PC-9 (cell line): ENCODE results near the gene OR4C3. TPM values are rescaled to one million over a fixed set of nuclear protein-coding genes. Genes with fewer than 3 reads are reported as not detected.
"Not testable (repeated sequence)": the region's sequence is repeated elsewhere in the genome, so short reads cannot be mapped to it uniquely, and the experiment has no call there.

Experiments
- Bru-seq: library from RNA; stranded (reverse); fragments of 400-500 nt; gene quantifications from one replicate; lab custom pipeline; 2021; lab: Mats Ljungman, UMichigan
- BruChase-seq, 2 experiments: library from RNA; stranded (reverse); fragments of 400-500 nt; gene quantifications; one replicate each; lab custom pipeline; 2021; lab: Mats Ljungman, UMichigan
- BruUV-seq: library from RNA; stranded (reverse); fragments of 400-500 nt; replicated peaks from 2 replicates; lab custom pipeline; 2021; lab: Mats Ljungman, UMichigan
- CTCF ChIA-PET: fragments of 300-600 bp; sonication (Branson Sonifier 250); formaldehyde crosslinking; loops from one replicate; lab custom pipeline; 2022; ENCODE audit warnings: antibody characterized with exemption; lab: Charles Lee
- POLR2A ChIA-PET: fragments of 300-600 bp; sonication (Branson Sonifier 250); formaldehyde crosslinking; loops from one replicate; lab custom pipeline; 2022; ENCODE audit warnings: antibody characterized with exemption; ENCODE audit not compliant: unreplicated experiment; lab: Charles Lee
- DNase-seq, 2 experiments: peaks; one replicate each; pipeline versions ENCODE4 v3.0.0 to v3.0.0-alpha.2; 2015 to 2022; ENCODE audit warnings: mixed read lengths in 1 of 2
- H2AFZ ChIP-seq: fragments of 200-600 bp; sonication (generic); 2 replicates; pipeline ENCODE4 v1.8.1; 2017; ENCODE audit warnings: antibody characterized with exemption
- H3F3A ChIP-seq: fragments of 200-600 bp; sonication (generic); 2 replicates; pipeline ENCODE4 v1.8.1; 2017; ENCODE audit warnings: antibody characterized with exemption, mild to moderate bottlenecking, low read depth; ENCODE audit not compliant: insufficient read depth
- H3K27ac ChIP-seq: fragments of 200-600 bp; sonication (generic); 2 replicates; pipeline ENCODE4 v1.6.1; 2016; ENCODE audit warnings: mixed run types
- H3K27me3 ChIP-seq: fragments of 200-600 bp; sonication (generic); 2 replicates; pipeline ENCODE4 v1.6.1; 2016; ENCODE audit warnings: low read depth, mixed run types; ENCODE audit not compliant: insufficient read depth
- H3K36me3 ChIP-seq: fragments of 200-600 bp; sonication (generic); 2 replicates; pipeline ENCODE4 v1.6.1; 2016; ENCODE audit warnings: low read depth, mixed run types
- H3K4me1 ChIP-seq: fragments of 200-600 bp; sonication (generic); replicated peaks from 2 replicates; pipeline ENCODE4 v1.6.1; 2016; ENCODE audit warnings: mixed run types; ENCODE audit not compliant: insufficient read depth
- H3K4me2 ChIP-seq: fragments of 200-600 bp; sonication (generic); 2 replicates; pipeline ENCODE4 v1.6.1; 2017; ENCODE audit warnings: mixed run types
- H3K4me3 ChIP-seq: fragments of 200-600 bp; sonication (generic); 2 replicates; pipeline ENCODE4 v1.6.1; 2016; ENCODE audit warnings: mixed run types
- H3K79me2 ChIP-seq: fragments of 200-600 bp; sonication (generic); 2 replicates; pipeline ENCODE4 v1.6.1; 2017; ENCODE audit warnings: low read depth, mixed run types
- H3K9me2 ChIP-seq: fragments of 200-600 bp; sonication (generic); 2 replicates; pipeline ENCODE4 v1.8.1; 2017; ENCODE audit warnings: mild to moderate bottlenecking; ENCODE audit not compliant: insufficient read depth
- H3K9me3 ChIP-seq: fragments of 200-600 bp; sonication (generic); 2 replicates; pipeline ENCODE4 v1.8.1; 2016; ENCODE audit warnings: low read depth; ENCODE audit not compliant: insufficient read depth
- H4K20me1 ChIP-seq: fragments of 200-600 bp; sonication (generic); 2 replicates; pipeline ENCODE4 v1.8.1; 2017; ENCODE audit not compliant: insufficient read depth
- CTCF ChIP-seq: fragments of 200-600 bp; sonication (generic); conservative IDR thresholded peaks from 2 replicates; pipeline ENCODE4 v1.6.1; 2017; ENCODE audit warnings: mixed run types, antibody characterized with exemption, mild to moderate bottlenecking, moderate library complexity
- EZH2 ChIP-seq: fragments of 200-600 bp; sonication (generic); IDR thresholded peaks from 2 replicates; pipeline ENCODE4 v1.8.0; 2017; ENCODE audit warnings: antibody characterized with exemption, low read depth
- intact Hi-C: fragments of 100-400 bp; cut with micrococcal nuclease; formaldehyde crosslinking; loops from one replicate; pipeline ENCODE4 v1.10.0; 2022; ENCODE audit not compliant: unreplicated experiment
- long read RNA-seq: library from polyadenylated mRNA; stranded (forward); transcript quantifications from one replicate; pipeline ENCODE4 v2.0.0, GENCODE V29; 2022
- total RNA-seq: library from RNA; stranded (reverse); gene quantifications from 2 replicates; pipeline ENCODE4 v1.2.3, GENCODE V29; 2021

OR4C3 gene
- not detected in 2 replicates for total RNA-seq
- Bru-seq, nascent RNA: not detected
- not detected for BruChase-seq, experiment 1, labeled RNA remaining after a 2-hour chase
- not detected for BruChase-seq, experiment 2, labeled RNA remaining after a 6-hour chase
- long read RNA-seq: 0 reads

GRCh38 chr11:48324620-48325019, at the start of gene OR4C3:
Gene OR4C3 (plus strand): TSS chr11:48324920. CDS start chr11:48325022, 102 bp downstream.
- H3K27me3 ChIP-seq, H3K79me2 ChIP-seq, H3K4me1 ChIP-seq, H3K9me3 ChIP-seq, H4K20me1 ChIP-seq, H3K9me2 ChIP-seq, CTCF ChIA-PET, H3K27ac ChIP-seq, POLR2A ChIA-PET, H2AFZ ChIP-seq, H3K36me3 ChIP-seq, DNase-seq, H3F3A ChIP-seq, BruUV-seq, H3K4me2 ChIP-seq, H3K4me3 ChIP-seq, intact Hi-C loops: not testable (repeated sequence)

GRCh38 chr11:48305923-48306322, 18.8 kb upstream of the OR4C3 start, which contains the start of gene OR4S1:
Gene OR4S1 (plus strand): TSS chr11:48306223. CDS start chr11:48306223, 0 bp downstream.
- Histone ChIP-seq H4K20me1 (no peaks in the 10 kb centered on the region), H3K79me2 (no peaks in the 10 kb centered on the region), H3K27ac (no peak within 1 kb of the TSS), H3K4me2 (no peak within 1 kb of the TSS), H2AFZ (no peak within 1 kb of the TSS), H3K27me3 (no peaks in the 10 kb centered on the region), H3K36me3 (no peaks in the 10 kb centered on the region), H3K9me2 (no peaks in the 10 kb centered on the region), H3K9me3 (no peaks in the 10 kb centered on the region), H3K4me1 (no peaks in the 10 kb centered on the region), H3F3A (no peaks in the 10 kb centered on the region), H3K4me3 (no peak within 1 kb of the TSS)
- BruUV-seq: no TSS peak
- TF ChIP-seq EZH2 (no peak), CTCF (no peak)
- ChIA-PET POLR2A (no interaction called here), CTCF (no interaction called here)
- no peak for DNase-seq
- intact Hi-C loops: loop anchor here (5.0 kb wide), 2 partner anchors 861 to 1221 kb away; no protein-coding TSS in a partner anchor

- Histone ChIP-seq H3K9me3 (no peaks in the 10 kb centered on the region), H2AFZ (no peak overlapping the region), H3K4me3 (no peak overlapping the region), H3K9me2 (no peaks in the 10 kb centered on the region), H3F3A (no peaks in the 10 kb centered on the region), H3K4me2 (no peak overlapping the region), H4K20me1 (no peaks in the 10 kb centered on the region), H3K36me3 (no peaks in the 10 kb centered on the region), H3K79me2 (no peaks in the 10 kb centered on the region), H3K27me3 (no peaks in the 10 kb centered on the region), H3K4me1 (no peaks in the 10 kb centered on the region), H3K27ac (no peak overlapping the region)
- peak; percentile 45 to 61 for DNase-seq
- POLR2A ChIA-PET: no interaction called here
- no peak for TF ChIP-seq EZH2
- TF ChIP-seq CTCF: peak; percentile 96
- CTCF ChIA-PET: no interaction called here
- intact Hi-C loops: loop anchor here (5.0 kb wide), 2 partner anchors 859 to 1219 kb away; no protein-coding TSS in a partner anchor
- no TSS peak for BruUV-seq
Observed at GRCh38 chr11:48307760-48308386, 16.8 kb upstream of the OR4C3 start.

- BruUV-seq, intact Hi-C loops, H3K79me2 ChIP-seq, H3K9me3 ChIP-seq, H3K27me3 ChIP-seq, H3K4me2 ChIP-seq, H3K9me2 ChIP-seq, H3K4me1 ChIP-seq, POLR2A ChIA-PET, H3K27ac ChIP-seq, H3K36me3 ChIP-seq, H4K20me1 ChIP-seq, H3F3A ChIP-seq, CTCF ChIA-PET, H3K4me3 ChIP-seq, DNase-seq, H2AFZ ChIP-seq: not testable (repeated sequence)
Observed at GRCh38 chr11:48313590-48313989, 11.1 kb upstream of the OR4C3 start.

- DNase-seq, intact Hi-C loops, POLR2A ChIA-PET, H3K27ac ChIP-seq, H3K9me2 ChIP-seq, BruUV-seq, H3K4me3 ChIP-seq, H3K4me1 ChIP-seq, H3F3A ChIP-seq, H3K79me2 ChIP-seq, H3K27me3 ChIP-seq, H4K20me1 ChIP-seq, CTCF ChIA-PET, H2AFZ ChIP-seq, H3K4me2 ChIP-seq, H3K36me3 ChIP-seq, H3K9me3 ChIP-seq: not testable (repeated sequence)
Observed at GRCh38 chr11:48319813-48320212, 4.9 kb upstream of the OR4C3 start.
